Choroid plexus epithelial cell (primary cell): ENCODE data around the gene MDH1.
"Not testable (repeated sequence)": the region's sequence is repeated elsewhere in the genome, so short reads cannot be mapped to it uniquely, and the experiment has no call there.

Experiments
- DNase-seq: peaks from one replicate; pipeline ENCODE4 v3.0.0-alpha.2; 2010; ENCODE audit warnings: low read depth
- H3K4me3 ChIP-seq: 2 replicates; pipeline ENCODE4 v1.5.1; 2011; ENCODE audit warnings: low read depth, mild to moderate bottlenecking, control low read depth, low read length, moderate library complexity
- TF ChIP-seq, protein P1 (sequence below): conservative IDR thresholded peaks from 2 replicates; pipeline ENCODE4 v1.5.1; 2011; ENCODE audit warnings: low read depth, mild to moderate bottlenecking, control low read depth, inconsistent platforms, low read length, moderate library complexity

The MDH1 gene

DNA sequence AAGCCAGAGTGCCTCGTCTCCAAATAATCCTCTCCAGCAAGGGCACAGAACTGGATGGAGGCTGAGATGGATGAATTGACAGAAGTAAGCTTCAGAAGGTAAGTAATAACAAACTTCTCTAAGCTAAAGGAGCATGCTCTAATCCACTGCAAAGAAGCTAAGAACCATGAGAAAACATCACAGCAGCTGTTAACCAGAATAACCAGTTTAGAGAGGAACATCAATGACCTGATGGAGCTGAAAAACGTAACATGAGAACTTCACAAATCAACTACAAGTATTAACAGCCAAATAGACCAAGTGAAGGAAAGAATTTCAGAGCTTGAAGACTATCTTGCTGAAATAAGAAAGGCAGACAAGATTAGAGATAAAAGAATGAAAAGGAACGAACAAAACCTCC lies 32.8 kb upstream of the MDH1 start:
- no peak overlapping the region for H3K4me3 ChIP-seq
- TF ChIP-seq, protein P1, sequence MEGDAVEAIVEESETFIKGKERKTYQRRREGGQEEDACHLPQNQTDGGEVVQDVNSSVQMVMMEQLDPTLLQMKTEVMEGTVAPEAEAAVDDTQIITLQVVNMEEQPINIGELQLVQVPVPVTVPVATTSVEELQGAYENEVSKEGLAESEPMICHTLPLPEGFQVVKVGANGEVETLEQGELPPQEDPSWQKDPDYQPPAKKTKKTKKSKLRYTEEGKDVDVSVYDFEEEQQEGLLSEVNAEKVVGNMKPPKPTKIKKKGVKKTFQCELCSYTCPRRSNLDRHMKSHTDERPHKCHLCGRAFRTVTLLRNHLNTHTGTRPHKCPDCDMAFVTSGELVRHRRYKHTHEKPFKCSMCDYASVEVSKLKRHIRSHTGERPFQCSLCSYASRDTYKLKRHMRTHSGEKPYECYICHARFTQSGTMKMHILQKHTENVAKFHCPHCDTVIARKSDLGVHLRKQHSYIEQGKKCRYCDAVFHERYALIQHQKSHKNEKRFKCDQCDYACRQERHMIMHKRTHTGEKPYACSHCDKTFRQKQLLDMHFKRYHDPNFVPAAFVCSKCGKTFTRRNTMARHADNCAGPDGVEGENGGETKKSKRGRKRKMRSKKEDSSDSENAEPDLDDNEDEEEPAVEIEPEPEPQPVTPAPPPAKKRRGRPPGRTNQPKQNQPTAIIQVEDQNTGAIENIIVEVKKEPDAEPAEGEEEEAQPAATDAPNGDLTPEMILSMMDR: no peak

GRCh38 chr2:63557819-63558218 lies 30.9 kb upstream of the MDH1 start:
- H3K4me3 ChIP-seq, DNase-seq: not testable (repeated sequence)

More for the DNA sequence above, 32.8 kb upstream of the MDH1 start:
- no peak for DNase-seq

GRCh38 chr2:63558922-63559321 lies 29.8 kb upstream of the MDH1 start:
- DNase-seq, H3K4me3 ChIP-seq: not testable (repeated sequence)

GRCh38 chr2:63562751-63563150 lies 26.0 kb upstream of the MDH1 start:
- no peak overlapping the region for H3K4me3 ChIP-seq
- TF ChIP-seq, protein P1: no peak

GRCh38 chr2:63569740-63570139 lies 19.0 kb upstream of the MDH1 start:
- no peak for DNase-seq
- TF ChIP-seq, protein P1: no peak
- no peak overlapping the region for H3K4me3 ChIP-seq

More at GRCh38 chr2:63562751-63563150, 26.0 kb upstream of the MDH1 start:
- DNase-seq: no peak

- H3K4me3 ChIP-seq: no peak overlapping the region
- TF ChIP-seq, protein P1: no peak
- DNase-seq: no peak
These were observed 17.5 kb upstream of the MDH1 start for GRCh38 chr2:63571291-63571690.

- no peak for DNase-seq
- TF ChIP-seq, protein P1: no peak
These were observed 16.8 kb upstream of the MDH1 start for GRCh38 chr2:63572001-63572400.

DNA sequence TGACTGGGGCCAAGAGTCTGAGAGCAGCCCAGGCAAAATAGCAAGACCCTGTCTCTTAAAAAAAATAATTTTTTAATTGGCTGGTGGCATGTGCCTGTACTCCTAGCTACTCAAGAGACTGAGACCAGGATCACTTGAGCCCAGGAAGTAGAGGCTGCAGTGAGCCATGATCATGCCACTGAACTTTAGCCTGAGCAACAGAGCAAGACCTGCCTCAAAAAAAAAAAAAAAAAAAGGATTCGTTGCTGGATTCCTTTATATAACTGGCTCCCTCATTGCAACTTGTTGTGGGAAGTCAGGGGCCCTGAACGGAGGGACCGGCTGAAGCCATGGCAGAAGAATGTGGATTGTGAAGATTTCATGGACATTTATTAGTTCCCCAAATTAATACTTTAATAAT lies 15.7 kb upstream of the MDH1 start:
- not testable (repeated sequence) for DNase-seq, H3K4me3 ChIP-seq

More at GRCh38 chr2:63572001-63572400, 16.8 kb upstream of the MDH1 start:
- no peak overlapping the region for H3K4me3 ChIP-seq

- not testable (repeated sequence) for H3K4me3 ChIP-seq
These were observed 14.9 kb upstream of the MDH1 start for GRCh38 chr2:63573726-63574345.

More at GRCh38 chr2:63573726-63574345, 14.9 kb upstream of the MDH1 start:
- DNase-seq: not testable (repeated sequence)
